Measurements from ENCODE around the gene PCDH9.

PCDH9 gene

GRCh38 chr13:67015976-67016600 is 214.0 kb downstream of the PCDH9 start:
- H3K4me3 ChIP-seq (ENCODE audit: low read depth, low read length), result no peak overlapping the region
- TF ChIP-seq CTCF (IDR thresholded peaks at IDR 0.05; ENCODE audit: low read depth, low read length), result no peak

GRCh38 chr13:67014399-67014798 is 215.7 kb downstream of the PCDH9 start:
- H3K4me3 ChIP-seq (ENCODE audit: low read depth, low read length), result no peak overlapping the region
- TF ChIP-seq CTCF (IDR thresholded peaks at IDR 0.05; ENCODE audit: low read depth, low read length), result no peak

- no peak overlapping the region for H3K4me3 ChIP-seq (ENCODE audit: low read depth, low read length)
- no peak for TF ChIP-seq CTCF (IDR thresholded peaks at IDR 0.05; ENCODE audit: low read depth, low read length)
These were observed 216.4 kb downstream of the PCDH9 start for GRCh38 chr13:67013709-67014108.

GRCh38 chr13:67008075-67008668 is 222.0 kb downstream of the PCDH9 start:
- no peak overlapping the region for H3K4me3 ChIP-seq (ENCODE audit: low read depth, low read length)
- no peak for TF ChIP-seq CTCF (IDR thresholded peaks at IDR 0.05; ENCODE audit: low read depth, low read length)

- no peak for TF ChIP-seq CTCF (IDR thresholded peaks at IDR 0.05; ENCODE audit: low read depth, low read length)
- no peak overlapping the region for H3K4me3 ChIP-seq (ENCODE audit: low read depth, low read length)
These were observed 225.6 kb downstream of the PCDH9 start for GRCh38 chr13:67004511-67004910.

GRCh38 chr13:67003743-67004142 is 226.4 kb downstream of the PCDH9 start:
- H3K4me3 ChIP-seq (ENCODE audit: low read depth, low read length), result no peak overlapping the region
- no peak for TF ChIP-seq CTCF (IDR thresholded peaks at IDR 0.05; ENCODE audit: low read depth, low read length)

GRCh38 chr13:67001363-67001762 is 228.8 kb downstream of the PCDH9 start:
- no peak for TF ChIP-seq CTCF (IDR thresholded peaks at IDR 0.05; ENCODE audit: low read depth, low read length)
- H3K4me3 ChIP-seq (ENCODE audit: low read depth, low read length), result no peak overlapping the region
